ENCODE results near the gene EFHD2. TPM values are rescaled to one million over a fixed set of nuclear protein-coding genes. Genes with fewer than 3 reads are reported as not detected.
"Not testable (repeated sequence)": the region's sequence is repeated elsewhere in the genome, so short reads cannot be mapped to it uniquely, and the experiment has no call there.

The EFHD2 gene
- total and polyA plus RNA-seq, 8 donors, result 11.9 to 107 (median 18.2) TPM

- Histone ChIP-seq H3K4me3 (no peak overlapping the region), H3K27ac (no peak overlapping the region), H3K4me1 (no peaks in the 10 kb centered on the region), H3K9me3 (no peaks in the 10 kb centered on the region), H3K27me3 (no peaks in the 10 kb centered on the region), H3K36me3 (no peaks in the 10 kb centered on the region)
- intact Hi-C loops (cut with DNase I), result no loop called here
- no peak for DNase-seq
- TF ChIP-seq, protein P1, sequence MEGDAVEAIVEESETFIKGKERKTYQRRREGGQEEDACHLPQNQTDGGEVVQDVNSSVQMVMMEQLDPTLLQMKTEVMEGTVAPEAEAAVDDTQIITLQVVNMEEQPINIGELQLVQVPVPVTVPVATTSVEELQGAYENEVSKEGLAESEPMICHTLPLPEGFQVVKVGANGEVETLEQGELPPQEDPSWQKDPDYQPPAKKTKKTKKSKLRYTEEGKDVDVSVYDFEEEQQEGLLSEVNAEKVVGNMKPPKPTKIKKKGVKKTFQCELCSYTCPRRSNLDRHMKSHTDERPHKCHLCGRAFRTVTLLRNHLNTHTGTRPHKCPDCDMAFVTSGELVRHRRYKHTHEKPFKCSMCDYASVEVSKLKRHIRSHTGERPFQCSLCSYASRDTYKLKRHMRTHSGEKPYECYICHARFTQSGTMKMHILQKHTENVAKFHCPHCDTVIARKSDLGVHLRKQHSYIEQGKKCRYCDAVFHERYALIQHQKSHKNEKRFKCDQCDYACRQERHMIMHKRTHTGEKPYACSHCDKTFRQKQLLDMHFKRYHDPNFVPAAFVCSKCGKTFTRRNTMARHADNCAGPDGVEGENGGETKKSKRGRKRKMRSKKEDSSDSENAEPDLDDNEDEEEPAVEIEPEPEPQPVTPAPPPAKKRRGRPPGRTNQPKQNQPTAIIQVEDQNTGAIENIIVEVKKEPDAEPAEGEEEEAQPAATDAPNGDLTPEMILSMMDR (IDR thresholded peaks at IDR 0.05), result no peak
- ATAC-seq, result no peak
Observed at GRCh38 chr1:15469361-15469760, 59.7 kb downstream of the EFHD2 start.

GRCh38 chr1:15469821-15470448 lies 60.2 kb downstream of the EFHD2 start:
- ATAC-seq; DNase-seq; H3K9me3 ChIP-seq; H3K4me1 ChIP-seq; H3K27ac ChIP-seq; H3K4me3 ChIP-seq; intact Hi-C loops (cut with DNase I); H3K36me3 ChIP-seq; H3K27me3 ChIP-seq: not testable (repeated sequence)

GRCh38 chr1:15471067-15471466 lies 61.4 kb downstream of the EFHD2 start:
- H3K4me3 ChIP-seq; H3K27ac ChIP-seq; ATAC-seq; H3K4me1 ChIP-seq; H3K27me3 ChIP-seq; DNase-seq; H3K36me3 ChIP-seq; intact Hi-C loops (cut with DNase I); H3K9me3 ChIP-seq: not testable (repeated sequence)

- ATAC-seq, result not testable (repeated sequence)
Observed at GRCh38 chr1:15471723-15472122, 62.0 kb downstream of the EFHD2 start.

GRCh38 chr1:15472587-15472986 lies 62.9 kb downstream of the EFHD2 start:
- no peaks in the 10 kb centered on the region for H3K4me1 ChIP-seq
- intact Hi-C loops (cut with DNase I), result no loop called here
- no peak overlapping the region for H3K4me3 ChIP-seq

More at GRCh38 chr1:15471723-15472122, 62.0 kb downstream of the EFHD2 start:
- intact Hi-C loops (cut with DNase I); H3K4me1 ChIP-seq; H3K27me3 ChIP-seq; H3K27ac ChIP-seq; DNase-seq; H3K9me3 ChIP-seq; H3K36me3 ChIP-seq; H3K4me3 ChIP-seq: not testable (repeated sequence)

DNA sequence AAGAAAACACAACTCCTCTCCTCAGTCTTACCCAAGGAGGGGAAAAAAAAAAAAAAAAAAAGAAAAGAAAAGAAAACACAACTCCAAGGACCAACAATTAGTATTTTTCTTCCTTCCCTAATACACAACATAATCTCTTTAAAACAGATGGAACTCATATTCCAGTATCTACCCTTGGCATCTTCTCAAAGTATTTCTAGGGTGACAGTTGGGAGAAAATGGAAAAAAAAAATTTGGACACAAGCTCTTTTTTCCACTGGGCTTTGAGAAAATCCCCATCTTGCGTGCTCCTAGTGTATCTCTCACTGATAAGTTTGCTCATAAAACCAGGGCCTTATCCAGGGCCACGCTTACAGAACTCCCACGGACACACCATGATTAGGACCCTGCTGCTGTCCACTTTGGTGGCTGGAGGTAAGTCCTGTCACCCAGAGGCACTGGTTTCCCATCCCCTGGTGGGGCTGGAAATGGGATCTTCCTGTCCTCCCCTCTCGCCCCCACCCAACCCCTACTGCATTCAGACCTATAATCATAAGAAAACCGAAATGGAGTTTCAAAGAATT lies 66.1 kb downstream of the EFHD2 start, which contains the start of gene CELA2B:
TSS of gene CELA2B (plus strand) at position 353 of the 563 bp plus-strand sequence. CDS start at position 375, 22 bp downstream.
- no peaks in the 10 kb centered on the region for H3K27me3 ChIP-seq
- H3K4me3 ChIP-seq, result no peak within 1 kb of the TSS
- DNase-seq, result peak in 2 of 4 donors; percentile 71 to 74
- H3K36me3 ChIP-seq, result no peaks in the 10 kb centered on the region
- H3K4me1 ChIP-seq, result no peaks in the 10 kb centered on the region
- no peak within 1 kb of the TSS for H3K27ac ChIP-seq
- no peaks in the 10 kb centered on the region for H3K9me3 ChIP-seq
- intact Hi-C loops (cut with DNase I), result no loop called here
- peak; percentile 35 for ATAC-seq
- TF ChIP-seq, protein P1 (IDR thresholded peaks at IDR 0.05), result no peak

More at GRCh38 chr1:15472587-15472986, 62.9 kb downstream of the EFHD2 start:
- DNase-seq (no peak), ATAC-seq (no peak)
- H3K27me3 ChIP-seq, result no peaks in the 10 kb centered on the region
- H3K27ac ChIP-seq, result no peak overlapping the region
- H3K9me3 ChIP-seq, result no peaks in the 10 kb centered on the region
- no peaks in the 10 kb centered on the region for H3K36me3 ChIP-seq
- TF ChIP-seq, protein P1 (IDR thresholded peaks at IDR 0.05), result no peak
